ENCODE measurements around the gene MAPK11.

- 0 out of 2 replicates have a peak, but pooled peaks have one; percentile 6 for TF ChIP-seq POLR2A (IDR thresholded peaks at IDR 0.05; ENCODE audit: low read depth, low read length)
- no peak for TF ChIP-seq POLR2AphosphoS5 (IDR thresholded peaks at IDR 0.05; ENCODE audit: low read depth, low read length)
- TF ChIP-seq TAF1 (IDR thresholded peaks at IDR 0.05; ENCODE audit: borderline replicate concordance, low read depth, low read length) = no peak
These were observed 51.0 kb downstream of the MAPK11 start for GRCh38 chr22:50218996-50219727.
